ENCODE results near the gene SQSTM1. TPM values are rescaled to one million over a fixed set of nuclear protein-coding genes. Genes with fewer than 3 reads are reported as not detected.
A peak's percentile ranks its signal among the peaks of the same experiment; 100 is the strongest.

The SQSTM1 gene
- total and polyA plus RNA-seq, 5 experiments from 2014 or later: 144 to 370 (median 157) TPM

DNA sequence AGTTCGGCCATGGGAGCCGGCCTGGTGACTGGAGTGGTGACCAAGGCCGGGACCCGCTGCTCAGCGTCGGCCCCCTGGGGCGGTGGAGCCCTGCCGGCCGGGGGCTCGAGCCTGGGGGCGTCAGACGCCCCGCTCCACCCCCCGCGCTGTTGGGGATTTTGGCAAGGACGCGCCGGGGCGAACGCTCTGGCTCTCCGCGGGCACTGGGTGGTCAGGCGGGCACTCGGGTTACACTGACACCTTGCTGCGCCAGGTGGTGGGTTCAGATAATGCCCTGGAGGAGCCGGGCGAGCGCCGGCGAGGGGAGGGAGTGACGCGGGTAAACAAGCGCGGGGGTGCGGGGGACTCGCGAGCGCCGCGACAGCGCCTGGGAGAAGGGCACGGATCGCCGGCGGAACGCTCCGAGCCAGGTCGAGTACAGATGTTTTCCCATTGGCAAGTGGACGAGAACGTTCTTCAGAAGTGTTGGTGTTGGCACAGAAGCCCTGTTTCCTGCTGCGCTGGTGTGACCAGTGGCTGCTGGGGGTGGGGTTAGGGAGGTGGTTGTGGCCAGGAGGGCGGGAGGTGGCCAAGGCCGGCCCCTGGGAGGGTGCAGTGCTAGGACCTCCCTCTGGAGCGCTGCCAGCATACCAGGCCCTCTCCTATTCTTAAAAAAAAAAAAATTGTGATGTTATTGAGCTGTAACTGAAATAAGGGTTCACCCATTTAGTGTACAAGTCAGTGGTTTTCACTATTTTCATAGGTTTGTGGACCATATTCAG, 773 bp downstream of the SQSTM1 start:
- Mint-ChIP-seq H3K36me3 (peaks cover 0 to 38% (median 4%) of the 10 kb centered on the region in 3 donors), H3K27ac (peak overlapping the region; percentile 92 to 99 (median 98)), H3K9me3 (no peaks in the 10 kb centered on the region), H3K27me3 (peaks cover 0 to 2% (median 0%) of the 10 kb centered on the region in 5 donors), H3K4me1 (peaks cover 32 to 60% (median 58%) of the 10 kb centered on the region in 4 donors), H3K4me3 (peak overlapping the region; percentile 92 to 99 (median 95))
- DNase-seq (peak; percentile 82 to 94 (median 88)), ATAC-seq (peak; percentile 57 to 68)
- POLR2A ChIA-PET: interaction anchor here (0.7 to 6.8 kb wide), 15 partner anchors 8 to 198 kb away, joined by 3 to 154 read pairs (median 8); partner anchors contain the start of genes HNRNPH1, LTC4S, MGAT4B and MRNIP

DNA sequence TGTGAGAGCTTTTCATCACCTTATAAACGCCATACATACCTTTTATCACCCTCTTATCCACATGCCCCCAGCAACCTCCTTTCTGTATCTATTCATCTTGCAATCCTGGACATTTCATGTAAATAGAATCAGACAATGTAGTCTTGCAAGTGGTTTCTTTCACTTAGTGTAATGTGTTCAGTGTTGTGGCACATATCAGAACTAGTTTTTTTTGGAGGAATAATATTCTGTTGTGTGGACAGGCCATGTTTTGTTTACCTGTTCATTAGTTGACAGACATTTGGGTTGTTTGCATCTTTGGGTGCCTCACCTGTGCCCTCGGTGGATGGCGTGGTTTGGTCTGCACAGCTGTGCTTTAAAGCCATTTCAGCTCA, 1.3 kb downstream of the SQSTM1 start:
- DNase-seq (no peak), ATAC-seq (no peak)
- Mint-ChIP-seq H3K4me3 (peak overlapping the region; percentile 92 to 99 (median 95)), H3K4me1 (peaks cover 34 to 63% (median 61%) of the 10 kb centered on the region in 4 donors), H3K9me3 (no peaks in the 10 kb centered on the region), H3K27me3 (peaks cover 0 to 2% (median 0%) of the 10 kb centered on the region in 5 donors), H3K36me3 (peaks cover 0 to 44% (median 4%) of the 10 kb centered on the region in 3 donors), H3K27ac (peak overlapping the region; percentile 92 to 99 (median 98))
- POLR2A ChIA-PET: interaction anchor here (0.7 to 6.8 kb wide), 11 partner anchors 9 to 198 kb away, joined by 3 to 154 read pairs (median 4); partner anchors contain the start of genes HNRNPH1, LTC4S, MGAT4B and MRNIP

DNA sequence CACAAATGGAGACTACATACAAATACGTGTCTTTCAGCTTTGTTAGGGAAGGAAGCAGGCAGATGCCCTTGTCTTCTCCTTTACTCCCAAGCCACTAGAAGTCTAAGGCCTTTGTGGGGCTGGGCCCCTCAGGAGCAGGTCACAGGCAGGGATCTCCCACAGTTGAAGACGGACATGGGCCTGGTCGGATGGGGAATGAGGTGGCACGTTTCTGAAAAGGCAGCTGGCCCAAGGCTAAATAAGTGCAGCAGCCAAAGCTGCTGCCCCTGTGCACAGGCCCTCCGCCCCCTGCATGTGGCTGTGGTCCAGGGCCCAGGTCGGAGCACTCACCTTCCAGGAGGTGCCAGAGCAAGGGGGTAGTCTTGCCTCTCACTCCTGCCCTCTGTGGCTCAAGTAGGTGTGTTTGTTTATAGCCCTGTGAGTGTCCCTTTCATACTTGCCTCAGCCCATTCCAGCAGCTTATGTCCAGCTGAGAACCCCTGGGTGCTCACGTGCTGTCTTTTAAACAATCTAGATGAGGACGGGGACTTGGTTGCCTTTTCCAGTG, 1.8 kb downstream of the SQSTM1 start:
- POLR2A ChIA-PET: interaction anchor here (0.6 to 6.8 kb wide), 11 partner anchors 9 to 199 kb away, joined by 3 to 154 read pairs (median 4); partner anchors contain the start of genes HNRNPH1, LTC4S, MGAT4B and MRNIP
- Mint-ChIP-seq H3K27me3 (peaks cover 0 to 2% (median 0%) of the 10 kb centered on the region in 5 donors), H3K27ac (peak overlapping the region; percentile 92 to 99 (median 98)), H3K4me1 (peaks cover 34 to 62% (median 58%) of the 10 kb centered on the region in 4 donors), H3K36me3 (peaks cover 0 to 49% (median 4%) of the 10 kb centered on the region in 3 donors), H3K4me3 (peak overlapping the region; percentile 92 to 99 (median 95)), H3K9me3 (no peaks in the 10 kb centered on the region)
- no peak for DNase-seq
- no peak for ATAC-seq

DNA sequence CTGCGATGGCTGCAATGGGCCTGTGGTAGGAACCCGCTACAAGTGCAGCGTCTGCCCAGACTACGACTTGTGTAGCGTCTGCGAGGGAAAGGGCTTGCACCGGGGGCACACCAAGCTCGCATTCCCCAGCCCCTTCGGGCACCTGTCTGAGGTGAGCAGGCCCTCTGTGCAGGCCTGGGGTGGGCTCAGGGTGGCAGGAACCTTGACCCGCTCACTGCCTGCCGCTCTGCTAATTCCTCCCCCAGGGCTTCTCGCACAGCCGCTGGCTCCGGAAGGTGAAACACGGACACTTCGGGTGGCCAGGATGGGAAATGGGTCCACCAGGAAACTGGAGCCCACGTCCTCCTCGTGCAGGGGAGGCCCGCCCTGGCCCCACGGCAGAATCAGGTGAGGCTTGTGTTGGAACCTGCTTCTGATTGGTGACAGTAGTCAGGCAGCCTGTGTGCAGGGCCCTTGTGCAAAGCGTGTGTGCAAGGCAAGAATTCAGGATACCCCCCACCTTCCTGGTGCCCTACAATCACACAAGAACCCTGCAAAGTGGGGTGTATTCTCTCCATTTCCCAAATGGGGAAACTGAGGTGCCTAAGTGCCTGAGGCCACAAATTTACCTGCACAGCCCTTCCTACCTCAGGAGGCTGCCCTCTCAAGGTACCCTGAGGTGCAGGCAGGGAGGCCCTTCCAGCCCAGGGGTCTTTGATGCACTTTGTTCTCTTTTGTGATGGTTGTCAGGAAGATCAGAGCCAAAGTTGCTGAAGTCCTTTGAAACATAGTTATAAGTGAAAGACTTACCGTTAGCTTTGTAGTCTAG, 3.4 kb downstream of the SQSTM1 start:
- Mint-ChIP-seq H3K4me1 (peaks cover 33 to 56% (median 50%) of the 10 kb centered on the region in 4 donors), H3K27ac (peak overlapping the region in 4 of 10 donors; percentile 44 to 89 (median 76)), H3K4me3 (peak overlapping the region in 4 of 10 donors; percentile 4 to 52 (median 28)), H3K27me3 (peaks cover 0 to 2% (median 0%) of the 10 kb centered on the region in 5 donors), H3K36me3 (peaks cover 0 to 64% (median 10%) of the 10 kb centered on the region in 3 donors), H3K9me3 (no peaks in the 10 kb centered on the region)
- POLR2A ChIA-PET: interaction anchor here (0.6 to 6.8 kb wide), 7 partner anchors 10 to 38 kb away, joined by 3 to 154 read pairs (median 3); partner anchors contain the start of gene MGAT4B
- ATAC-seq (no peak), DNase-seq (no peak)

DNA sequence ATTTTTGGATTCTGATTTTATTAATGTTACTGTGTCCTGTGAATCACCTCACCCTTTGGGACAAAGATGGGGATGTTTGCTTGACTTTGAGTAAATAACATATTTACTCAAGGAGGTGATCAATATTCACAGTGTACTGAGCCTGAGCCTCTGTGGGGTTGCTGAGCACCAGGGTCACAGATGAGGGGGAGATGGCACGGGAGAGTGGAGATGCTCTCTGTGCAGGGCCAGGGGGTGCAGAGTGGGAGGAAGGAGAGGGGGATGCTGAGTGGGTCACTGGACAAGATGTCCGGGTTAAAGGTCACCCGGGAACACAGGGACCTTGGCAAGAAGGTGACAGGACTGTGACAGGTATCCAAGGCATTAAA, 4.0 kb downstream of the SQSTM1 start:
- no peaks in the 10 kb centered on the region for H3K9me3 Mint-ChIP-seq
- H3K36me3 Mint-ChIP-seq: peaks cover 0 to 70% (median 10%) of the 10 kb centered on the region in 3 donors
- POLR2A ChIA-PET: interaction anchor here (0.6 to 1.4 kb wide), 3 partner anchors 13 to 28 kb away, joined by 3 to 4 read pairs (median 3); no protein-coding TSS in a partner anchor
- peak overlapping the region in 3 of 10 donors; percentile 10 to 47 (median 12) for H3K4me3 Mint-ChIP-seq
- peaks cover 0 to 2% (median 0%) of the 10 kb centered on the region in 5 donors for H3K27me3 Mint-ChIP-seq
- DNase-seq (no peak), ATAC-seq (no peak)
- peaks cover 30 to 51% (median 47%) of the 10 kb centered on the region in 4 donors for H3K4me1 Mint-ChIP-seq
- H3K27ac Mint-ChIP-seq: peak overlapping the region in 5 of 10 donors; percentile 44 to 89 (median 75)

DNA sequence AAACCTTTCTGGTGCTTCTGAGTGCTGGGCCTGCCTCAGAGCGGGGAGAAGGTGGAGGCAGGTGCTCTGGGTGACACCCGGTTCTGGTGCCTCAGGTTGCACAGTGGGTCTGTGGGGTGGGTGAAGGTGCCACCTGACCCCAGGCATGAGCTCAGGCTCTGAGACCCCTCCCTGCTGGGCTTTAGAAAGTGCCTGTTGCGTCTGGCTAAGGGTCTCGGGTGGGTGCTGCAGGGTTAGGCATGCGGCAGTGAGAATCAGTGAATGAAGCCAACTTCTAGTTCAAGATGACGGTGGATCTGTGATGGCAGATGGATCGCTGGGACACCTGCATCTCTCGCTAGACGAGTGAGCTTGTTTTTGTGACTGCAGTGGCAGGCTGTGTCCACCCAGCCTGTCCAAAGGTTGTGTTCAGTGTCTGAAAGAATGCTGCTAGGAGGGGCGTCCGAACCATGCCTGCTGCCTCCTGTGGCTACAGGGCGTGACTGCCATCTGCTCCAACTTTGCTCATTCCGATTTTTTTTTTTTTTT, 5.0 kb downstream of the SQSTM1 start:
- ATAC-seq (no peak), DNase-seq (no peak)
- H3K4me3 Mint-ChIP-seq: no peak overlapping the region
- peaks cover 0 to 79% (median 13%) of the 10 kb centered on the region in 3 donors for H3K36me3 Mint-ChIP-seq
- H3K27me3 Mint-ChIP-seq: peaks cover 0 to 2% (median 0%) of the 10 kb centered on the region in 5 donors
- H3K27ac Mint-ChIP-seq: peak overlapping the region in 3 of 10 donors; percentile 8 to 55 (median 44)
- POLR2A ChIA-PET: interaction anchor here (0.7 to 1.4 kb wide), 3 partner anchors 29 to 81 kb away, joined by 3 to 4 read pairs (median 3); partner anchors contain the start of gene LTC4S
- H3K4me1 Mint-ChIP-seq: peaks cover 26 to 46% (median 40%) of the 10 kb centered on the region in 4 donors
- H3K9me3 Mint-ChIP-seq: no peaks in the 10 kb centered on the region

DNA sequence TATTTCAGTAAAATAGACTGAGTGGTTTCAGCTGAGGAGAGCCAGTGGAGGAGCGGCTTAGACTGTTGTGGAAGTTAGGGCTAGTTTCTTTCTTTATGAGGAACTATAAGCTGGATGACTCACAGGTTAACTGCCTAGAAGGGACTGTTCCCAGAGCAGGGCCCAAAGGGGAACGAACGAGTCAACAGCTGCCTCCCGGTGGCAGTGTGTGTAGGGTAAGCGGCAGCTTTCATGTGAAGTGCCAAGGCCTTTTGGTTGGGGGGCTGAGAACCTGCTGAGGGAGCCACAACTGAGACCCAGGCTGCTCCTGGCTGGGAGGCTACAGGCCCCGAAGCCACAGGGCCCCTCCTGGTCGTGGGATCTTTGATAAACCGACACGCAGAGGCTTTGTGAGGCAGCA, 7.0 kb downstream of the SQSTM1 start:
- Mint-ChIP-seq H3K4me1 (peaks cover 16 to 33% (median 27%) of the 10 kb centered on the region in 4 donors), H3K36me3 (peaks cover 0 to 96% (median 15%) of the 10 kb centered on the region in 3 donors), H3K9me3 (no peaks in the 10 kb centered on the region), H3K27me3 (no peaks in the 10 kb centered on the region), H3K4me3 (no peak overlapping the region), H3K27ac (peak overlapping the region in 9 of 10 donors; percentile 27 to 82 (median 67))
- peak in 1 of 2 donors; percentile 19 for ATAC-seq
- DNase-seq: no peak
- POLR2A ChIA-PET: no interaction called here

DNA sequence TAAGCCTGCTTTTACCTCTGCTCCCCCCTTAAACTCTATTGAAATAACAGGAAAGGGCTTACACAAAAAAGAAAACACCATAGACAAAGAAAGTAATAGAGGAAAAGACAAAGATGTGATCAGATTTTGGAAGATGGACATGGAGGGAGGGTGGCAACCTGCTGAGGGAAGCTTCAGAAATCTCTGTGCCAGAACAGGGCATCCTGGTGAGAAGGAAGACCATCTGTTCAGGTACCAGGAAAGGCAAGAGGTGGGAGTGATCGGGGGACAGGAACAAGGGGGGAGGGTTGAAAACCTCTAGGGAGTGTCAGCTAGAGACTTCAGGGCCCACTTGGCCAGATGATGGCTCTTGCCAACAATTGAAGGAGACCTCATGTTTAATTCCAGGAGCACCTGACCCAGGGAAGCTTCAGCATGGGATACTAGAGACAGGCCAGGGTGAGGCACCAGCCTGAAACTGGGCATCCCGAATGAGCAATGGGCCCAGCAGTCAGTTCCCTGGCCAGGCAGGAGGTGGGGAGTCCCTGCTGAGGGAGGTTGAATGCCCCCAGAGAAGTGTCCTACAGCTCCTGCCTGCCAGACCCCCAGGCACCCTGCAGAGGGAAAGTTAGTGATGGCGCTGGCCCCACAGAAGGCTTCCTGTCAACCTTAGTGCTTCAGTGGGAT, 8.2 kb downstream of the SQSTM1 start:
- DNase-seq (no peak), ATAC-seq (no peak)
- POLR2A ChIA-PET: interaction anchor here (0.7 to 1.6 kb wide), 3 partner anchors 10 to 124 kb away, joined by 3 to 4 read pairs (median 4); no protein-coding TSS in a partner anchor
- Mint-ChIP-seq H3K36me3 (peaks cover 5 to 98% (median 22%) of the 10 kb centered on the region in 3 donors), H3K27me3 (no peaks in the 10 kb centered on the region), H3K4me3 (no peak overlapping the region), H3K4me1 (peaks cover 16 to 26% (median 21%) of the 10 kb centered on the region in 4 donors), H3K27ac (peak overlapping the region; percentile 6 to 93 (median 72)), H3K9me3 (no peaks in the 10 kb centered on the region)

DNA sequence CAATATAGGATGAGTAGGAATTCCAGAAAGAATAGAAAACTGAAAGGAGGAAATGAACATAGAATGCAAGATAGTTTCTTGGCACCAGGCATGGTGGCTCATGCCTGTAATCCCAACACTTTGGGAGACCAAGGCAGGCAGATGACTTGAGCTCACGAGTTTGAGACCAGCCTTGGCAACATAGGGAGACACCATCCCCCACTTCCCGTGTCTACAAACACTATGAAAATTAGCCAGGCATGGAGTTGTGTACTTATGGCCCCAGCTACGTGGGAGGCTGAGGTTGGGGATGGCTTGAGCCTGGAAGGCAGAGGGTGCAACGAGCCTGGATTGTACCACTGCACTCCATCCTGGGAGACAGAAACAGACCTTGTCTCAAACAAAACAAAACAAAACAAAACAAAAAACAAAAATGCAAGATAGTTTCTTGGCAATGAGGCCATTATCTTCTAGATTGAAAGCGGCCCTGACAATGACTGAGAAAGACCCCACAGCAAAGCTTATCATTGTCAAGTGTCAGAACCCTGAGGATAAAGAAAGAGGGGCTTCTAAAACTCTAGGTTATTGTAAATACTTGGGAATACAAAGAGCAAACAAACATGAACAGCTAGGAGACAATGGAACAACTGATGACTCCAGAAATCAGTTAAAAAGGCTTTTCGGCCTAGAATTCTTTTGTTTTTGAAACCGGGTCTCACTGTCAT, 9.2 kb downstream of the SQSTM1 start:
- POLR2A ChIA-PET: interaction anchor here (1.6 kb wide), 1 partner anchor 11 kb away, joined by 4 read pairs; no protein-coding TSS in a partner anchor
- Mint-ChIP-seq H3K9me3 (no peaks in the 10 kb centered on the region), H3K36me3 (peaks cover 5 to 92% (median 19%) of the 10 kb centered on the region in 3 donors), H3K4me1 (peaks cover 7 to 21% (median 16%) of the 10 kb centered on the region in 4 donors), H3K27me3 (no peaks in the 10 kb centered on the region), H3K27ac (peak overlapping the region in 7 of 10 donors; percentile 45 to 93 (median 82)), H3K4me3 (no peak overlapping the region)
- DNase-seq (no peak), ATAC-seq (no peak)

DNA sequence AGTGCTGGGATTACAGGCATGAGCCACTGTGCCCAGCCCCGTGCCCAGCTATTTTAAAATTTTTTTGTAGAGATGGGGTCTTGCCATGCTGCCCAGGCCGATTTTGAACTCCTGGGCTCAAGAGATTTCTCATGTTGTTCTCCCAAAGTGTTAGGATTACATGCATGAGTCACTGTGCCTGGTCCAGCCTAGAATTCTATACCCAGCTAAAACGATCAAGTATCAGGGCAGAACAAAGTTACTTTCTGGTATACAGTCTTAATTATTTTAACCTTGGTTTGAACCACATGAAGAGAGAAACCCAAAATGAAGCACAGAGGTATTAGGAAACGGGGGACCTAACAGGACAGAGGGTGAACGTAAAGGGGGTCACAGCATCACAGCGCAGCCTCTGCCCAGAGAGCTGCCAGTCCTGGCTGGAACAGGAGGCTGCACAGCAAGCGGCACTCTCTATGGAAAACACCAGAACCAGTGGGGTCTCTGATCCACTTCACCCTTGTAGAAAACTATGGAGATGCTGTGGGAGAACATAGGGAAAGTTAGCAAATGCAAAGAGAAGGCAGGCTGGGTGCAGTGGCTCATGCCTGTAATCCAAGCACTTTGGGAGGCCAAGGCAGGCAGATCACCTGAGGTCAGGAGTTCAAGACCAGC, 10.2 kb downstream of the SQSTM1 start:
- no peaks in the 10 kb centered on the region for H3K27me3 Mint-ChIP-seq
- H3K4me3 Mint-ChIP-seq: no peak overlapping the region
- peaks cover 10 to 20% (median 16%) of the 10 kb centered on the region in 4 donors for H3K4me1 Mint-ChIP-seq
- no peak for ATAC-seq
- DNase-seq: no peak
- peaks cover 7 to 92% (median 20%) of the 10 kb centered on the region in 3 donors for H3K36me3 Mint-ChIP-seq
- POLR2A ChIA-PET: interaction anchor here (1.0 kb wide), 1 partner anchor 9 kb away, joined by 3 read pairs; no protein-coding TSS in a partner anchor
- H3K27ac Mint-ChIP-seq: peak overlapping the region in 6 of 10 donors; percentile 19 to 78 (median 44)
- H3K9me3 Mint-ChIP-seq: no peaks in the 10 kb centered on the region

Measured in naive thymus-derived CD8-positive, alpha-beta T cell (primary cell).